Ecto neural progenitor cell (in vitro differentiated cells): ENCODE results near the gene ALB.
"Not testable (repeated sequence)": the region's sequence is repeated elsewhere in the genome, so short reads cannot be mapped to it uniquely, and the experiment has no call there.

Source experiments
- DNase-seq: peaks from one replicate; pipeline ENCODE4 v3.0.0-alpha.2; 2018; ENCODE audit warnings: low spot score

Gene ALB

GRCh38 chr4:73404042-73404441 lies at the start of gene ALB:
ALB (plus strand) TSS chr4:73404287; CDS start chr4:73404328, 41 bp downstream.
- DNase-seq = no peak

GRCh38 chr4:73357174-73357573 lies 46.9 kb upstream of the ALB start:
- DNase-seq = not testable (repeated sequence)

GRCh38 chr4:73369506-73370199 lies 34.4 kb upstream of the ALB start:
- not testable (repeated sequence) for DNase-seq

GRCh38 chr4:73375328-73375741 lies 28.8 kb upstream of the ALB start:
- DNase-seq = no peak

GRCh38 chr4:73376251-73376650 lies 27.8 kb upstream of the ALB start:
- DNase-seq = no peak

DNA sequence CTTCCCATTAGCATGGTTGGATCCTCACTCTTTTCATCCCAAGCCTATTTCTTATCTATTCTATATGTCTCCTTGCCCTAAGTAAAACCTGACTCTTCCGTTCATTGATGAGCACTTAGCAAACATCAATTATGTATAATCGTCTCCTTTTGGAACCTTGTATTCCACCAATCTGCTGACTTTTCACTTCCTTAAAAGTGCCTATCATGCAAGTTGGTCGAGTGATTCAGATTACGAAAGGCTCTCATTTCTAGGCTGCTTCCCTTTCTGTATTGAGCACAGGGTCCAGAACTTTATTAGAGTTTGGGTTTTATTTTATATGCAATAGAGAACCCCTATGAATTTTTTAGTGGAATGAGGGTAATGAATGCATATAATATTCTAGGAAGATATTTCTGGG lies 27.1 kb upstream of the ALB start:
- no peak for DNase-seq

DNA sequence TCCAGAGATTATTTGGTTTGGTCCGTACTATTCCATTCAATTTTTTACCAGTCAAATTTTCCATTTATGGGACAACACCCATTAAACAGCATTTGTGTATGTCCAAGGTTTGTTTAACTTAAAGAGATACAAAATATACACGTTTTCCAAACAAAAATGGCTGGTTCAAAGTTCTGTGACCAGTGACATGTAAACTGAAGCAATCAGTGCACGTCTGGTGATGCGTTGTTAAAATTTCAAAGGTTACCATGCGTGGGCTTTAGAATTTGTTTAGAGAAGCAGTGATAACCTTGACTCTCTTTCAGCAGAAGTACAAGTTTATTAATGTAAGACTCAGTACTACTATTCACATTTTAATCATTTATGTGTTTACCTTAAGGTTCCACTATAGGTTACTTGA lies 25.2 kb upstream of the ALB start:
- DNase-seq = no peak

DNA sequence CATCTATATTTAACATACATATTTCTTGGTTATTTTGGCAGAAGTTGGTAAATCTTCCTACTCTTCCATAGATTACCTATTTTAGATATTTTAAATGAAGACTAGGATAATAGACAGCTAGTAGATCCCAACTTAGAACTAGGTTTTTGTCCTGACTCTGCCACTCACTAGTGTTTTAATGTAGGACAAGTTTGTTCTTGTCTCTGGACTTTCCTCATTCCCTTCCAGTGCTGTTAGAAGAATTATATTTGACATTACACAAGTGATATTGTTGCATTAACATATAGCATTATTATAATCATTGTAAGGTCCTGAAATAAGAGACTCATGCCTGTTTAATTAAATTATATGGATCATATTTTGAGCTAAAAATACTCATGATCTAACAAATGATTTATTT lies 24.1 kb upstream of the ALB start:
- DNase-seq = no peak

GRCh38 chr4:73381214-73381613 lies 22.9 kb upstream of the ALB start:
- DNase-seq = no peak

GRCh38 chr4:73383452-73383851 lies 20.6 kb upstream of the ALB start:
- no peak for DNase-seq

- DNase-seq = no peak
These were observed 16.5 kb upstream of the ALB start for GRCh38 chr4:73387552-73387951.

DNA sequence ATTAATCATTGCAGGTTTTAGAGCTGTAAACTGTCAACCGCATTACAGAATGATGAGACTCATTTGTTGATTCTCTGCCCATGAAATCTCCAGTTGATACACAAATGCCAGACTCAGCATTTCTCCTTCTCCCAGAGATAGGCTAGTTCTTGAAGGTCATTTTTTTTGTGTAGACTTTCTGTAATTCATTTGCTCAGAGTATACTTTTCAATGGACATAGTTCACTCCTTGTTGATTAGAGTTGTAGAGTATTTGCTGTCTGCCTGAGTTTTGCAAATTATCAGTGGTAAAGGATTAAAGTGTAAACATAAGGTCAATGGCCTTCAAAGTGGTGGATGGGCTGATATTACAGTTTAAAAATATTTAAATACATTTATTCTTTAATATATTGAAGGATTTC lies 15.2 kb upstream of the ALB start:
- DNase-seq = no peak

- not testable (repeated sequence) for DNase-seq
These were observed 14.4 kb upstream of the ALB start for GRCh38 chr4:73389663-73390062.

DNA sequence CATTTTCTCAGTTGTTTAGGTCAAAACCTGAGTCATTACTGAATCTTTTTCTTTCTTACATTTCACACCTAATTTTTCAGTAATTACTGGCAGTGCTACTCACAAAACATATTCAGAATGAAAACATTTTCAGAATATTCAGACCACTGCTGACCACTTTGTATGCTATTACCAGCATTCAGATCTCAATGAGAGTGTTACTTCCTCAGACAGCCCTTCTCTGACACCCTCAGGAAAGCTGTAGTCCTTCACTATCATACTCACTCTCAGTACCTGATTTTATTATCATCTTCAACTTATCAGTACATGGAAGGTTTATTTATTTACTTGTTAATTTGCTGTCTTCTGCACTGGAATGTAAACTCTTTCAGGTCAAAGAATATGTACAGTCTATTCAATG lies 12.3 kb upstream of the ALB start:
- DNase-seq = no peak

- DNase-seq = no peak
These were observed 11.2 kb upstream of the ALB start for GRCh38 chr4:73392936-73393335.

DNA sequence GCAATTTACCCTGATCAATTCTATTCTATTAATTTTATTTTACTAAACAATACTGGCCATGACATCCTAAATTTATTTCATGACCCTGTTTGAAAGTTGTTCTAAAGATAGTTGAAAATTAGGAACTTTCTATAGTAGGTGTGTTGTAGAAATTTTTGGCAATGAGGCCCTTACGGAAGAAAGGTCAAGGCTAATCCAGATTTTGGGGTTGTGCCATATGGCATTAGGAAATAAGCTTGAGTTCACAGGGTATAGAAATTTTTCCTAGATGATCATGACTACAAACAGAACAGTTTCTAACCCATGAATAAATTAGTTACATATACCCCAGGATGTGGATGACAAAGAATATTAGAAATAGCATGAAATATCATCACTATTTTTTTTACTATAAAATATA lies 7.8 kb upstream of the ALB start:
- no peak for DNase-seq

GRCh38 chr4:73396993-73397972 lies 6.8 kb upstream of the ALB start:
- no peak for DNase-seq

- DNase-seq = no peak
These were observed 2.7 kb upstream of the ALB start for GRCh38 chr4:73401412-73401811.

DNA sequence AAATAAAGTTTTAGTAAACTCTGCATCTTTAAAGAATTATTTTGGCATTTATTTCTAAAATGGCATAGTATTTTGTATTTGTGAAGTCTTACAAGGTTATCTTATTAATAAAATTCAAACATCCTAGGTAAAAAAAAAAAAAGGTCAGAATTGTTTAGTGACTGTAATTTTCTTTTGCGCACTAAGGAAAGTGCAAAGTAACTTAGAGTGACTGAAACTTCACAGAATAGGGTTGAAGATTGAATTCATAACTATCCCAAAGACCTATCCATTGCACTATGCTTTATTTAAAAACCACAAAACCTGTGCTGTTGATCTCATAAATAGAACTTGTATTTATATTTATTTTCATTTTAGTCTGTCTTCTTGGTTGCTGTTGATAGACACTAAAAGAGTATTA lies 370 bp downstream of the ALB start:
- no peak for DNase-seq

DNA sequence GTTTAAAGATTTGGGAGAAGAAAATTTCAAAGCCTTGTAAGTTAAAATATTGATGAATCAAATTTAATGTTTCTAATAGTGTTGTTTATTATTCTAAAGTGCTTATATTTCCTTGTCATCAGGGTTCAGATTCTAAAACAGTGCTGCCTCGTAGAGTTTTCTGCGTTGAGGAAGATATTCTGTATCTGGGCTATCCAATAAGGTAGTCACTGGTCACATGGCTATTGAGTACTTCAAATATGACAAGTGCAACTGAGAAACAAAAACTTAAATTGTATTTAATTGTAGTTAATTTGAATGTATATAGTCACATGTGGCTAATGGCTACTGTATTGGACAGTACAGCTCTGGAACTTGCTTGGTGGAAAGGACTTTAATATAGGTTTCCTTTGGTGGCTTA lies 1.1 kb downstream of the ALB start:
- DNase-seq = no peak

DNA sequence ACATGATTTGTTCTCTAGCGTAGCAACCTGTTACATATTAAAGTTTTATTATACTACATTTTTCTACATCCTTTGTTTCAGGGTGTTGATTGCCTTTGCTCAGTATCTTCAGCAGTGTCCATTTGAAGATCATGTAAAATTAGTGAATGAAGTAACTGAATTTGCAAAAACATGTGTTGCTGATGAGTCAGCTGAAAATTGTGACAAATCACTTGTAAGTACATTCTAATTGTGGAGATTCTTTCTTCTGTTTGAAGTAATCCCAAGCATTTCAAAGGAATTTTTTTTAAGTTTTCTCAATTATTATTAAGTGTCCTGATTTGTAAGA lies 2.4 kb downstream of the ALB start:
- no peak for DNase-seq

DNA sequence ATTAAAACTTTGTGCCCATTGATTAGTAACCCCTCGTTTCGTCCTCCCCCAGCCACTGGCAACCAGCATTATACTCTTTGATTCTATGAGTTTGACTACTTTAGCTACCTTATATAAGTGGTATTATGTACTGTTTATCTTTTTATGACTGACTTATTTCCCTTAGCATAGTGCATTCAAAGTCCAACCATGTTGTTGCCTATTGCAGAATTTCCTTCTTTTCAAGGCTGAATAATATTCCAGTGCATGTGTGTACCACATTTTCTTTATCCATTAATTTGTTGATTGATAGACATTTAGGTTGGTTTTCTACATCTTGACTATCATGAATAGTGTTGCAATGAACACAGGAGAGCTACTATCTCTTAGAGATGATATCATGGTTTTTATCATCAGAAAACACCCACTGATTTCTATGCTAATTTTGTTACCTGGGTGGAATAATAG lies 3.2 kb downstream of the ALB start:
- DNase-seq = no peak

- no peak for DNase-seq
These were observed 4.2 kb downstream of the ALB start for GRCh38 chr4:73408181-73408867.
